Ovary (tissue), 10 donors: ENCODE results near the gene FUT7. TPM values are rescaled to one million over a fixed set of nuclear protein-coding genes. Genes with fewer than 3 reads are reported as not detected.

Experiments used
- DNase-seq, 5 donors: peaks; one replicate each; pipeline ENCODE4 v3.0.0-alpha.2; 2019 to 2020
- H3K27ac ChIP-seq, 2 donors: fragments of 200-600 bp; one replicate each; pipeline versions ENCODE4 v1.5.1 to v1.8.0; 2019 to 2022
- H3K27me3 ChIP-seq: fragments of 200-600 bp; one replicate; pipeline ENCODE4 v1.8.0; 2022
- H3K36me3 ChIP-seq: fragments of 200-600 bp; sonication (generic); one replicate; pipeline ENCODE4 v1.5.1; 2019
- H3K4me1 ChIP-seq: one replicate; pipeline ENCODE4 v1.8.1; 2013; ENCODE audit warnings: mild to moderate bottlenecking, moderate library complexity; ENCODE audit not compliant: insufficient read depth
- H3K4me3 ChIP-seq: fragments of 200-600 bp; sonication (generic); one replicate; pipeline ENCODE4 v1.5.1; 2017
- H3K9me3 ChIP-seq, 2 donors: fragments of 200-600 bp in 1 of 2; sonication (generic) in 1 of 2; one replicate each; pipeline versions ENCODE4 v1.5.1 to v1.8.1; 2013 to 2019; ENCODE audit warnings: mild to moderate bottlenecking in 1 of 2, moderate library complexity in 1 of 2
- CTCF ChIP-seq, 3 donors: fragments of 450-650 bp in 2 of 3; fragments of 200-600 bp in 1 of 3; IDR thresholded peaks; one replicate each; pipeline versions ENCODE4 v1.5.1 to v1.8.0; 2016 to 2022; ENCODE audit warnings: antibody characterized with exemption in 3 of 3, mild to moderate bottlenecking in 1 of 3
- EP300 ChIP-seq: sonication (generic); formaldehyde crosslinking; IDR thresholded peaks from one replicate; pipeline ENCODE4 v1.6.1; 2017; ENCODE audit warnings: antibody characterized with exemption
- POLR2A ChIP-seq: fragments of 450-650 bp; IDR thresholded peaks from one replicate; pipeline ENCODE4 v1.6.1; 2017; ENCODE audit warnings: antibody characterized with exemption, mild to moderate bottlenecking, moderate library complexity
- WGBS, 3 donors: extraction: QIAGEN DNeasy Blood & Tissue Kit in 1 of 3; methylation state at CpG; one replicate each; pipeline versions ENCODE4 v1.1.5 to v1.1.7; 2013 to 2017; 5-methylcytosine and 5-hydroxymethylcytosine counted together
- intact Hi-C, 4 donors: fragments of 100-400 bp; cut with DNase I; formaldehyde crosslinking; loops; one replicate each; pipeline versions ENCODE4 v1.11.0 to v1.15.1; 2022 to 2023
- long read RNA-seq, 3 donors: library from polyadenylated mRNA in 2 of 3; unstranded in 2 of 3; transcript quantifications; one replicate each; pipeline ENCODE4 v2.0.0 and lab custom pipeline, GENCODE V29; 2021 to 2026
- polyA plus RNA-seq, 2 donors: library from polyadenylated mRNA; stranded (reverse); fragments of 200-250 nt in 1 of 2; fragments of 350-450 nt in 1 of 2; fragmentation: Illumina TruSeq in 1 of 2; extraction: RNeasy Lipid Tissue Mini Kit (QIAGEN cat#74804) in 1 of 2; gene quantifications; one replicate each; pipeline ENCODE4 v1.2.3, GENCODE V29; 2013 to 2014
- total RNA-seq, 7 donors: library from RNA; depleted of rRNA in 2 of 7; stranded (reverse); fragments of >200 nt in 2 of 7; fragmentation: NEBNext Ultra II Directional in 3 of 7; extraction: Animal tissue kit (Norgen Biotek cat#: 25700) in 3 of 7; gene quantifications; one replicate each; pipeline versions ENCODE4 v1.1.0 to v1.2.4, GENCODE V29; 2016 to 2023
- donor health status: DM: no; HTN: no; CAD: no; lungs with moderate emphysema.
- donor health status: DM: no; HTN: no; CAD: no.
- donor health status: Bipolar disorder and iron deficiency.
- donor health status: DM: yes; HTN: yes; CAD: no.
- donor health status: DM: no; HTN: no; CAD: no.
- donor health status: DM: yes; HTN: yes; CAD: no.

FUT7 gene
- total RNA-seq (under 1 TPM in 1 of 7 donors, not detected in 6; 0.08 TPM), polyA plus RNA-seq (under 1 TPM in 1 of 2 donors, not detected in 1; 0.07 TPM)
- long read RNA-seq, donor 1, result 0 reads
- long read RNA-seq, donor 2, result 0 reads
- long read RNA-seq, donor 3, partial matches to known transcripts, result 0 of 1 reads
- long read RNA-seq, donor 3, other reads (novel, unspliced or antisense), result 0 of 1 reads

GRCh38 chr9:137031904-137032640 is at the start of gene FUT7:
Gene FUT7 (minus strand): TSS chr9:137032088. CDS start chr9:137031991, 97 bp downstream.
- H3K36me3 ChIP-seq, result no peaks in the 10 kb centered on the region
- H3K4me3 ChIP-seq, result no peak within 1 kb of the TSS
- H3K4me1 ChIP-seq, result peaks cover 4% of the 10 kb centered on the region
- H3K27me3 ChIP-seq, result no peaks in the 10 kb centered on the region
- intact Hi-C loops, result loop anchor here in 2 of 4 donors (5.0 kb wide), 3 partner anchors 80 to 245 kb away; partner anchors contain the start of genes LCN12 (in 1 of the 2) and PHPT1 (in 1 of the 2)
- no peaks in the 10 kb centered on the region for H3K9me3 ChIP-seq
- DNase-seq, result no peak
- H3K27ac ChIP-seq, result no peak within 1 kb of the TSS
- TF ChIP-seq POLR2A, result no peak
- no peak for TF ChIP-seq EP300
- TF ChIP-seq CTCF (IDR thresholded peaks at IDR 0.05), result no peak
- 57 to 71% (median 63%) methylated on average over 14 to 16 of the region's 16 CpGs for WGBS, 3 donors

GRCh38 chr9:137080260-137081122 is 48.6 kb upstream of the FUT7 start:
- Histone ChIP-seq H3K36me3 (no peaks in the 10 kb centered on the region), H3K27me3 (no peaks in the 10 kb centered on the region), H3K4me1 (peaks cover 5% of the 10 kb centered on the region), H3K4me3 (no peak overlapping the region), H3K9me3 (no peaks in the 10 kb centered on the region), H3K27ac (no peak overlapping the region)
- 91 to 93% (median 91%) methylated on average over 17 to 24 of the region's 24 CpGs for WGBS, 3 donors
- TF ChIP-seq POLR2A (no peak), EP300 (no peak), CTCF (IDR thresholded peaks at IDR 0.05) (no peak)
- DNase-seq, result no peak
- intact Hi-C loops, result no loop called here

GRCh38 chr9:137079401-137079787 is 47.5 kb upstream of the FUT7 start:
- peaks cover 5% of the 10 kb centered on the region for H3K4me1 ChIP-seq
- intact Hi-C loops, result no loop called here
- no peaks in the 10 kb centered on the region for H3K9me3 ChIP-seq
- H3K27ac ChIP-seq, result no peak overlapping the region
- H3K36me3 ChIP-seq, result no peaks in the 10 kb centered on the region
- H3K4me3 ChIP-seq, result no peak overlapping the region
- 82 to 86% (median 84%) methylated on average over 13 of the region's 13 CpGs for WGBS, 3 donors
- no peaks in the 10 kb centered on the region for H3K27me3 ChIP-seq
- TF ChIP-seq POLR2A (no peak), EP300 (no peak), CTCF (IDR thresholded peaks at IDR 0.05) (no peak)
- no peak for DNase-seq

GRCh38 chr9:137078701-137079400 is 47.0 kb upstream of the FUT7 start:
- DNase-seq, result no peak
- no peak for TF ChIP-seq EP300
- TF ChIP-seq POLR2A, result no peak
- TF ChIP-seq CTCF (IDR thresholded peaks at IDR 0.05), result no peak
- Histone ChIP-seq H3K4me1 (peaks cover 5% of the 10 kb centered on the region), H3K27me3 (no peaks in the 10 kb centered on the region), H3K4me3 (no peak overlapping the region), H3K36me3 (no peaks in the 10 kb centered on the region), H3K9me3 (no peaks in the 10 kb centered on the region), H3K27ac (no peak overlapping the region)
- 62 to 67% (median 63%) methylated on average over 43 to 51 of the region's 51 CpGs for WGBS, 3 donors
- intact Hi-C loops, result no loop called here
